Measurements from ENCODE around the gene MYO5B. TPM values are rescaled to one million over a fixed set of nuclear protein-coding genes. Genes with fewer than 3 reads are reported as not detected.

The MYO5B gene
- total and polyA plus RNA-seq, 9 of the 15 experiments (the other 6 are each of a cell fraction or from before 2014, with no cell fraction given): 0.07 to 0.42 (median 0.28) TPM

DNA sequence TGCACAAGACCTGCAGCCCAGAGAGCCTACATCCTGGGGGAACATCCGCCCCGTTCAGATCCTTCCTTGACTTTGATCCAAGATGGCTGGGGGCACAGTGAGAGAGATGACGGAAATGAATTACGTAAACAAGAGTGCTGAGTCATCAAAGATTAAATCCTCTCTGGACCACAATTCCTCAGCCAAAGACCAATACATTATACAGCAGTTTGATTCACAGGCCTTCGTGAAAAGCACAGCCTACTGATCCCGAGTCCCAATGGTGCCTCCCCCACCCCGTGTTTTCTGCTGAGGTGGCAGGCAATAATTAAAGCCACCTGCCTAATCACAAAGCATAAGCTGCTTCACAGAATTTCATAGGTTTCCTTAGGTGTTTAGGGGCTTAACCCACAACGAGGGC lies 43.0 kb downstream of the MYO5B start:
- ATAC-seq (no peak), DNase-seq (ENCODE audit: extremely low read depth in 1 of 4, low spot score in 3 of 4) (peak in 3 of 4 experiments; percentile 1 to 5 (median 4)), FAIRE-seq (no peak)
- no TSS peak for BruUV-seq (replicated peaks)
- in situ Hi-C loops (cut with MboI): no loop called here
- H3K4me1 ChIP-seq (replicated peaks in 1 of 2; ENCODE audit: control insufficient read depth in 2 of 2, insufficient read depth in 2 of 2, low read length in 2 of 2): no peaks in the 10 kb centered on the region
- CTCF ChIA-PET (ENCODE audit: low intra/inter-chr PET ratio): no interaction called here
- 0 out of 5 replicates have a peak, but pooled peaks cover 0 to 4% of the 10 kb centered on the region in 2 experiments for H3K27me3 ChIP-seq (ENCODE audit: control insufficient read depth in 2 of 2, insufficient read depth in 2 of 2, low read length in 2 of 2)
- H3K9me1 ChIP-seq (ENCODE audit: control insufficient read depth, insufficient read depth, low read length): no peaks in the 10 kb centered on the region
- no peak overlapping the region for H2AFZ ChIP-seq (ENCODE audit: low read depth, low read length)
- POLR2A ChIA-PET: interaction anchor here (0.7 kb wide), 2 partner anchors 13 to 827 kb away, joined by 3 read pairs; no protein-coding TSS in a partner anchor
- intact Hi-C loops (cut with micrococcal nuclease): no loop called here
- H3K4me3 ChIP-seq: no peak overlapping the region
- no peaks in the 10 kb centered on the region for H3K9me3 ChIP-seq (replicated peaks; ENCODE audit: control insufficient read depth, insufficient read depth, low read depth, low read length)
- H3K27ac ChIP-seq (ENCODE audit: extremely low read depth, low read depth, low read length): no peak overlapping the region
- H3K36me3 ChIP-seq (ENCODE audit: control insufficient read depth, insufficient read depth, low read length): no peaks in the 10 kb centered on the region
- TF ChIP-seq CHD1 (IDR thresholded peaks at IDR 0.05; ENCODE audit: low read length) (no peak), MAFF (IDR thresholded peaks at IDR 0.05; ENCODE audit: low read length) (peak; percentile 92), CBX2 (IDR thresholded peaks at IDR 0.05; ENCODE audit: insufficient read depth, low read length, poor library complexity, severe bottlenecking) (no peak), JUND (IDR thresholded peaks at IDR 0.05; ENCODE audit: borderline replicate concordance, low read depth, low read length) (0 out of 2 replicates have a peak, but pooled peaks have one; percentile 4), JUND (tag; IDR thresholded peaks at IDR 0.05; ENCODE audit: borderline replicate concordance, low read depth, low read length) (no peak), NFE2 (IDR thresholded peaks at IDR 0.05; ENCODE audit: low read depth) (peak; percentile 63), MAFK (IDR thresholded peaks at IDR 0.05; ENCODE audit: low read length) (peak; percentile 96), BACH1 (tag; IDR thresholded peaks at IDR 0.05) (0 out of 2 replicates have a peak, but pooled peaks have one; percentile 25), ZNF316 (IDR thresholded peaks at IDR 0.05) (peak; percentile 95), C11orf30 (IDR thresholded peaks at IDR 0.05; ENCODE audit: low read depth) (peak; percentile 93), HDGF (IDR thresholded peaks at IDR 0.05) (no peak), MAFG (tag; conservative IDR thresholded peaks at IDR 0.05) (peak; percentile 94)
- TF ChIP-seq, protein P1, sequence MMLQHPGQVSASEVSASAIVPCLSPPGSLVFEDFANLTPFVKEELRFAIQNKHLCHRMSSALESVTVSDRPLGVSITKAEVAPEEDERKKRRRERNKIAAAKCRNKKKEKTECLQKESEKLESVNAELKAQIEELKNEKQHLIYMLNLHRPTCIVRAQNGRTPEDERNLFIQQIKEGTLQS (IDR thresholded peaks at IDR 0.05): peak; percentile 19; the same call in 1 of the 2 replicates
- TF ChIP-seq, protein P1 (CRISPR knock-in tag; conservative IDR thresholded peaks at IDR 0.05): no peak
- no peaks in the 10 kb centered on the region for H3K79me2 ChIP-seq (ENCODE audit: control insufficient read depth, insufficient read depth, low read length)
- WGBS (ENCODE audit: insufficient coverage, low coverage, missing lambda C conversion rate): 0% methylated on average over 6 of the region's 8 CpGs
- H3K4me2 ChIP-seq (ENCODE audit: insufficient read depth, low read length): no peak overlapping the region
- no peaks in the 10 kb centered on the region for H4K20me1 ChIP-seq (replicated peaks; ENCODE audit: control insufficient read depth, insufficient read depth, low read length)
- H3K9ac ChIP-seq (ENCODE audit: insufficient read depth in 1 of 2, low read depth in 2 of 2, low read length in 2 of 2): no peak overlapping the region
